HG03571 (cell line): ENCODE data around the gene INTS13.
"Not testable (repeated sequence)": the region's sequence is repeated elsewhere in the genome, so short reads cannot be mapped to it uniquely, and the experiment has no call there.

ENCODE experiments used
- ATAC-seq: cut with Tn5 transposase; IDR thresholded peaks from one replicate; pipeline ENCODE4 v1.9.1; 2021; ENCODE audit not compliant: unreplicated experiment

INTS13 gene

GRCh38 chr12:26871985-26872384 lies 65.8 kb downstream of the INTS13 start:
- no peak for ATAC-seq

GRCh38 chr12:26870491-26871419 lies 67.0 kb downstream of the INTS13 start:
- no peak for ATAC-seq

GRCh38 chr12:26869908-26870459 lies 67.8 kb downstream of the INTS13 start:
- no peak for ATAC-seq

- ATAC-seq: no peak
Observed at GRCh38 chr12:26869104-26869494, 68.7 kb downstream of the INTS13 start.

GRCh38 chr12:26868447-26869103 lies 69.2 kb downstream of the INTS13 start:
- no peak for ATAC-seq

- ATAC-seq: peak; percentile 52
Observed at GRCh38 chr12:26867080-26867479, 70.7 kb downstream of the INTS13 start.

- no peak for ATAC-seq
Observed at GRCh38 chr12:26863515-26863914, 74.3 kb downstream of the INTS13 start.

- not testable (repeated sequence) for ATAC-seq
Observed at GRCh38 chr12:26862787-26863186, 75.0 kb downstream of the INTS13 start.

GRCh38 chr12:26861690-26862089 lies 76.1 kb downstream of the INTS13 start:
- ATAC-seq: no peak

- no peak for ATAC-seq
Observed at GRCh38 chr12:26857465-26858176, 80.2 kb downstream of the INTS13 start.

- no peak for ATAC-seq
Observed at GRCh38 chr12:26855337-26855736, 82.4 kb downstream of the INTS13 start.
